ENCODE data around the gene ROR1. TPM values are rescaled to one million over a fixed set of nuclear protein-coding genes. Genes with fewer than 3 reads are reported as not detected.

ROR1 gene
- total and polyA plus RNA-seq, 7 experiments from 2014 or later = 0.07 to 0.22 (median 0.16) TPM; not detected in 4

- Mint-ChIP-seq H3K4me3 (no peak overlapping the region), H3K27ac (no peak overlapping the region), H3K9me3 (no peaks in the 10 kb centered on the region), H3K36me3 (no peaks in the 10 kb centered on the region), H3K4me1 (no peaks in the 10 kb centered on the region), H3K27me3 (peaks cover 0 to 18% (median 6%) of the 10 kb centered on the region in 5 donors)
- intact Hi-C loops (cut with micrococcal nuclease) = no loop called here
- ChIA-PET CTCF (no interaction called here), POLR2A (no interaction called here)
- Histone ChIP-seq H3K4me3 (ENCODE audit: low read length) (no peak overlapping the region), H3K27ac (ENCODE audit: low read depth, low read length) (no peak overlapping the region), H3K36me3 (ENCODE audit: control insufficient read depth in 2 of 3, insufficient read depth in 3 of 3, low read length in 3 of 3) (no peaks in the 10 kb centered on the region), H3K9me3 (ENCODE audit: control insufficient read depth in 2 of 3, low read length in 3 of 3) (no peaks in the 10 kb centered on the region), H3K4me1 (ENCODE audit: control insufficient read depth in 2 of 2, insufficient read depth in 2 of 2, low read length in 2 of 2) (no peaks in the 10 kb centered on the region), H3K27me3 (ENCODE audit: control insufficient read depth in 2 of 2, insufficient read depth in 2 of 2, low read length in 2 of 2) (no peaks in the 10 kb centered on the region)
- ATAC-seq (no peak), DNase-seq (no peak)
Measured at GRCh38 chr1:64043976-64044375, 270.2 kb downstream of the ROR1 start.

- peaks cover 0 to 18% (median 4%) of the 10 kb centered on the region in 5 donors for H3K27me3 Mint-ChIP-seq
- no peak overlapping the region for H3K4me3 ChIP-seq (ENCODE audit: low read length)
- no peaks in the 10 kb centered on the region for H3K9me3 ChIP-seq (ENCODE audit: control insufficient read depth in 2 of 3, low read length in 3 of 3)
- H3K4me1 ChIP-seq (ENCODE audit: control insufficient read depth in 2 of 2, insufficient read depth in 2 of 2, low read length in 2 of 2) = no peaks in the 10 kb centered on the region
- intact Hi-C loops (cut with micrococcal nuclease) = no loop called here
- POLR2A ChIA-PET = no interaction called here
- H3K27ac ChIP-seq (ENCODE audit: low read depth, low read length) = no peak overlapping the region
- H3K27me3 ChIP-seq (ENCODE audit: control insufficient read depth in 2 of 2, insufficient read depth in 2 of 2, low read length in 2 of 2) = no peaks in the 10 kb centered on the region
- H3K4me3 Mint-ChIP-seq = no peak overlapping the region
- no peaks in the 10 kb centered on the region for H3K36me3 ChIP-seq (ENCODE audit: control insufficient read depth in 2 of 3, insufficient read depth in 3 of 3, low read length in 3 of 3)
- no peaks in the 10 kb centered on the region for H3K4me1 Mint-ChIP-seq
- CTCF ChIA-PET = no interaction called here
- no peaks in the 10 kb centered on the region for H3K36me3 Mint-ChIP-seq
- DNase-seq (no peak), ATAC-seq (no peak)
- H3K27ac Mint-ChIP-seq = no peak overlapping the region
- no peaks in the 10 kb centered on the region for H3K9me3 Mint-ChIP-seq
Measured at GRCh38 chr1:64046243-64046642, 272.4 kb downstream of the ROR1 start.

GRCh38 chr1:64046891-64047290 is 273.1 kb downstream of the ROR1 start:
- no peaks in the 10 kb centered on the region for H3K9me3 Mint-ChIP-seq
- Histone ChIP-seq H3K4me1 (ENCODE audit: control insufficient read depth in 2 of 2, insufficient read depth in 2 of 2, low read length in 2 of 2) (no peaks in the 10 kb centered on the region), H3K4me3 (ENCODE audit: low read length) (no peak overlapping the region), H3K9me3 (ENCODE audit: control insufficient read depth in 2 of 3, low read length in 3 of 3) (no peaks in the 10 kb centered on the region), H3K36me3 (ENCODE audit: control insufficient read depth in 2 of 3, insufficient read depth in 3 of 3, low read length in 3 of 3) (no peaks in the 10 kb centered on the region), H3K27ac (ENCODE audit: low read depth, low read length) (no peak overlapping the region), H3K27me3 (ENCODE audit: control insufficient read depth in 2 of 2, insufficient read depth in 2 of 2, low read length in 2 of 2) (no peaks in the 10 kb centered on the region)
- H3K27me3 Mint-ChIP-seq = peaks cover 0 to 15% (median 4%) of the 10 kb centered on the region in 5 donors
- ATAC-seq = no peak
- H3K36me3 Mint-ChIP-seq = no peaks in the 10 kb centered on the region
- ChIA-PET CTCF (no interaction called here), POLR2A (no interaction called here)
- no peak overlapping the region for H3K4me3 Mint-ChIP-seq
- H3K4me1 Mint-ChIP-seq = no peaks in the 10 kb centered on the region
- intact Hi-C loops (cut with micrococcal nuclease) = no loop called here
- H3K27ac Mint-ChIP-seq = peak overlapping the region in 1 of 9 donors; percentile 42
- no peak for DNase-seq

- ATAC-seq (no peak), DNase-seq (no peak)
- no peak overlapping the region for H3K4me3 ChIP-seq (ENCODE audit: low read length)
- H3K9me3 ChIP-seq (ENCODE audit: control insufficient read depth in 2 of 3, low read length in 3 of 3) = no peaks in the 10 kb centered on the region
- no peak overlapping the region for H3K27ac Mint-ChIP-seq
- ChIA-PET POLR2A (no interaction called here), CTCF (no interaction called here)
- H3K27me3 ChIP-seq (ENCODE audit: control insufficient read depth in 2 of 2, insufficient read depth in 2 of 2, low read length in 2 of 2) = no peaks in the 10 kb centered on the region
- H3K36me3 Mint-ChIP-seq = no peaks in the 10 kb centered on the region
- H3K36me3 ChIP-seq (ENCODE audit: control insufficient read depth in 2 of 3, insufficient read depth in 3 of 3, low read length in 3 of 3) = no peaks in the 10 kb centered on the region
- intact Hi-C loops (cut with micrococcal nuclease) = no loop called here
- H3K27ac ChIP-seq (ENCODE audit: low read depth, low read length) = no peak overlapping the region
- H3K4me1 ChIP-seq (ENCODE audit: control insufficient read depth in 2 of 2, insufficient read depth in 2 of 2, low read length in 2 of 2) = no peaks in the 10 kb centered on the region
- H3K4me1 Mint-ChIP-seq = no peaks in the 10 kb centered on the region
- no peak overlapping the region for H3K4me3 Mint-ChIP-seq
- H3K9me3 Mint-ChIP-seq = no peaks in the 10 kb centered on the region
- H3K27me3 Mint-ChIP-seq = peaks cover 0 to 12% (median 3%) of the 10 kb centered on the region in 5 donors
Measured at GRCh38 chr1:64047549-64047996, 273.8 kb downstream of the ROR1 start.

GRCh38 chr1:64049900-64050540 is 276.2 kb downstream of the ROR1 start:
- Histone ChIP-seq H3K36me3 (ENCODE audit: control insufficient read depth in 2 of 3, insufficient read depth in 3 of 3, low read length in 3 of 3) (no peaks in the 10 kb centered on the region), H3K4me1 (ENCODE audit: control insufficient read depth in 2 of 2, insufficient read depth in 2 of 2, low read length in 2 of 2) (no peaks in the 10 kb centered on the region), H3K9me3 (ENCODE audit: control insufficient read depth in 2 of 3, low read length in 3 of 3) (no peaks in the 10 kb centered on the region), H3K4me3 (ENCODE audit: low read length) (no peak overlapping the region), H3K27ac (ENCODE audit: low read depth, low read length) (no peak overlapping the region), H3K27me3 (ENCODE audit: control insufficient read depth in 2 of 2, insufficient read depth in 2 of 2, low read length in 2 of 2) (no peaks in the 10 kb centered on the region)
- DNase-seq = no peak
- no peak overlapping the region for H3K27ac Mint-ChIP-seq
- ChIA-PET CTCF (no interaction called here), POLR2A (no interaction called here)
- no peaks in the 10 kb centered on the region for H3K9me3 Mint-ChIP-seq
- H3K4me1 Mint-ChIP-seq = no peaks in the 10 kb centered on the region
- H3K4me3 Mint-ChIP-seq = no peak overlapping the region
- intact Hi-C loops (cut with micrococcal nuclease) = no loop called here
- ATAC-seq = no peak
- H3K27me3 Mint-ChIP-seq = peaks cover 0 to 7% (median 0%) of the 10 kb centered on the region in 5 donors
- no peaks in the 10 kb centered on the region for H3K36me3 Mint-ChIP-seq

- Histone ChIP-seq H3K36me3 (ENCODE audit: control insufficient read depth in 2 of 3, insufficient read depth in 3 of 3, low read length in 3 of 3) (no peaks in the 10 kb centered on the region), H3K9me3 (ENCODE audit: control insufficient read depth in 2 of 3, low read length in 3 of 3) (no peaks in the 10 kb centered on the region), H3K27ac (ENCODE audit: low read depth, low read length) (no peak overlapping the region), H3K27me3 (ENCODE audit: control insufficient read depth in 2 of 2, insufficient read depth in 2 of 2, low read length in 2 of 2) (no peaks in the 10 kb centered on the region), H3K4me1 (ENCODE audit: control insufficient read depth in 2 of 2, insufficient read depth in 2 of 2, low read length in 2 of 2) (no peaks in the 10 kb centered on the region), H3K4me3 (ENCODE audit: low read length) (no peak overlapping the region)
- Mint-ChIP-seq H3K9me3 (no peaks in the 10 kb centered on the region), H3K4me1 (no peaks in the 10 kb centered on the region), H3K27me3 (peaks cover 0 to 7% (median 0%) of the 10 kb centered on the region in 5 donors), H3K27ac (no peak overlapping the region), H3K36me3 (no peaks in the 10 kb centered on the region), H3K4me3 (no peak overlapping the region)
- ChIA-PET CTCF (no interaction called here), POLR2A (no interaction called here)
- intact Hi-C loops (cut with micrococcal nuclease) = no loop called here
- DNase-seq = no peak
- ATAC-seq = no peak
Measured at GRCh38 chr1:64050601-64051000, 276.8 kb downstream of the ROR1 start.

GRCh38 chr1:64051796-64052195 is 278.0 kb downstream of the ROR1 start:
- H3K4me3 Mint-ChIP-seq = no peak overlapping the region
- POLR2A ChIA-PET = no interaction called here
- Histone ChIP-seq H3K9me3 (ENCODE audit: control insufficient read depth in 2 of 3, low read length in 3 of 3) (no peaks in the 10 kb centered on the region), H3K4me3 (ENCODE audit: low read length) (no peak overlapping the region), H3K27me3 (ENCODE audit: control insufficient read depth in 2 of 2, insufficient read depth in 2 of 2, low read length in 2 of 2) (no peaks in the 10 kb centered on the region), H3K36me3 (ENCODE audit: control insufficient read depth in 2 of 3, insufficient read depth in 3 of 3, low read length in 3 of 3) (no peaks in the 10 kb centered on the region), H3K4me1 (ENCODE audit: control insufficient read depth in 2 of 2, insufficient read depth in 2 of 2, low read length in 2 of 2) (no peaks in the 10 kb centered on the region), H3K27ac (ENCODE audit: low read depth, low read length) (no peak overlapping the region)
- no peaks in the 10 kb centered on the region for H3K36me3 Mint-ChIP-seq
- DNase-seq (no peak), ATAC-seq (no peak)
- H3K9me3 Mint-ChIP-seq = no peaks in the 10 kb centered on the region
- intact Hi-C loops (cut with micrococcal nuclease) = no loop called here
- CTCF ChIA-PET = no interaction called here
- H3K27me3 Mint-ChIP-seq = peaks cover 0 to 7% (median 0%) of the 10 kb centered on the region in 5 donors
- no peaks in the 10 kb centered on the region for H3K4me1 Mint-ChIP-seq
- H3K27ac Mint-ChIP-seq = no peak overlapping the region
